GM18526 (cell line): ENCODE measurements around the gene GADD45GIP1.

Source experiments
- POLR2A ChIP-seq: IDR thresholded peaks from 3 replicates; pipeline ENCODE4 v1.6.1; 2011; ENCODE audit not compliant: insufficient read length; ENCODE audit errors: extremely low read depth

GADD45GIP1 gene

GRCh38 chr19:12949363-12950283, 7.4 kb downstream of the GADD45GIP1 start:
- TF ChIP-seq POLR2A: no peak

DNA sequence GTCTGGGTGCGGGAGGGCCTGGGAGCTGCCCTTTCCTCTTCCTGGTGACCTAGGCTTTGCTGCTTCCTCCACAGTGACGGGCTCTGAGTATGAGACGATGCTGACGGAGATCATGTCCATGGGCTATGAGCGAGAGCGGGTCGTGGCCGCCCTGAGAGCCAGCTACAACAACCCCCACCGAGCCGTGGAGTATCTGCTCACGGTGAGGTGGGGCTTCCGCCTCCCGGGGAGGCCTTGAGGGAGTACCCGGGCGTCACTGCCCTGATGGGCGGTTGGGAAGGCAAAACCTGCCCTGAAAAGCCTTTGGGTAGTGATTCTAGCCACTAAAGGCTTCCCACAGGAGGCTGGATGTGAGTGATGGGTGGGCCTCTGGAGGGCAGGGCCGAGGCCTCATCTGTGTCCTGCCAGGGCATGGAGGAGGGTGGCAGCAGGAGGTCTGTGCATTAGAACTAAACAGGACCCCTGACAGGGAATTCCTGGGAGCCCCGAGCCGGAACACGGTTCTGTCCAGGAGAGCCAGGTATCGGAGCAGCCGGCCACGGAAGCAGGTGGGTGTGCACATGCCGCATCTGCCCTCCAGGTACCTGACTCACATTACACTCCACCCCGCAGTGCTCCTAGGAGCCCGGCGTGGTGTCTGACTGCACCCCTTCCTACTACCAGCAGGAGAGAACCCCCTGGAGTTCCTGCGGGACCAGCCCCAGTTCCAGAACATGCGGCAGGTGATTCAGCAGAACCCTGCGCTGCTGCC, 8.2 kb downstream of the GADD45GIP1 start:
- no peak for TF ChIP-seq POLR2A

- no peak for TF ChIP-seq POLR2A
These were observed 9.1 kb downstream of the GADD45GIP1 start for GRCh38 chr19:12947702-12948611.

DNA sequence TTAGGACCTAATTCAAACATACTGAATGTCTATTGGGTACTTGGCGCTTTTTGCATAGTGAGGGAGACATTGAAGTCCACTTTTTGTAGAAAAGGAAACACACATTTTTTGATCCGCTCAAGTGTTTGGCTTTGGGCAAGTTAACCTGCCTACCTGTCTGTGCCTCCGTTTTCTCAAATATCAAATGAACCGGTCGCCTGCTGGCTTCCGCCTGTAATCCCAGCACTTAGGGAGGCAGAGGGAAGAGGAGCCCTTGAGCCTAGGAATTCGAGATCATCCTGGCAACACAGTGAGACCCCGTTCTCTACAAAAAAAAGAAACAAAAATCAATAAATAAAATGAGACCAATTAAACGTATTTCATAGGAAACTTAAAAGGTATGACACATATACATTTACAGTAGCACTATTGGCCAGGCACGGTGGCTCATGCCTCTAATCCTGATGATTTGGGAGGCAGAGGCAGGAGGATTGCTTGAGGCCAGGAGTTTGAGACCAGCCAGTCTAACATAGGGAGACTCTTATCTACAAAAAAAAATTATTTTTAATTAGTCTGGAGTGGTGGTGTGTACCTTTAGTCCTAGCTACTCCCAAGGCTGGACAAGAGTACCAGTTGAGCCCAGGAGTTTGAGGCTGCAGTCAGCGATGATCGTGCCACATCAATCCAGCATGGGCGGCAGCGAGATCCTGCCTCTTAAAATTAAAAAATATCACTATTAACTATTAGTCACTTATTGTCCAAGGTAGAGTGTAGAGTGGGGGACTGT, 10.1 kb downstream of the GADD45GIP1 start:
- TF ChIP-seq POLR2A: no peak

- no peak for TF ChIP-seq POLR2A
These were observed 10.8 kb downstream of the GADD45GIP1 start for GRCh38 chr19:12946092-12946721.

- TF ChIP-seq POLR2A: peak; percentile 94
These were observed 11.4 kb downstream of the GADD45GIP1 start, which contains the start of gene RAD23A for GRCh38 chr19:12945479-12946091. Gene RAD23A (plus strand): TSS chr19:12945862. CDS start chr19:12945949, 87 bp downstream.

DNA sequence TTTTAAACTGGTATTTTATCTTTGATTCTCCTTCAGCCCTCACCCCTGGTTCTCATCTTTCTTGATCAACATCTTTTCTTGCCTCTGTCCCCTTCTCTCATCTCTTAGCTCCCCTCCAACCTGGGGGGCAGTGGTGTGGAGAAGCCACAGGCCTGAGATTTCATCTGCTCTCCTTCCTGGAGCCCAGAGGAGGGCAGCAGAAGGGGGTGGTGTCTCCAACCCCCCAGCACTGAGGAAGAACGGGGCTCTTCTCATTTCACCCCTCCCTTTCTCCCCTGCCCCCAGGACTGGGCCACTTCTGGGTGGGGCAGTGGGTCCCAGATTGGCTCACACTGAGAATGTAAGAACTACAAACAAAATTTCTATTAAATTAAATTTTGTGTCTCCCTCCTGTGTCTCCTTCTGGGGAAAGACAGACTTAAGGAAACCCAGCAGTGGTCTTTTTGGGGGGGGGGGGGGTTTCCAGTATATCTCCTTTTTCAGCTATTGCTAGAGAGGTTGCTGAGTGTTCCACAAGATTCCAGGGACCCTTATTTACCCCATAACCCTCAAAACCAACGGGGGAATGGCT, 12.8 kb downstream of the GADD45GIP1 start:
- TF ChIP-seq POLR2A: no peak

DNA sequence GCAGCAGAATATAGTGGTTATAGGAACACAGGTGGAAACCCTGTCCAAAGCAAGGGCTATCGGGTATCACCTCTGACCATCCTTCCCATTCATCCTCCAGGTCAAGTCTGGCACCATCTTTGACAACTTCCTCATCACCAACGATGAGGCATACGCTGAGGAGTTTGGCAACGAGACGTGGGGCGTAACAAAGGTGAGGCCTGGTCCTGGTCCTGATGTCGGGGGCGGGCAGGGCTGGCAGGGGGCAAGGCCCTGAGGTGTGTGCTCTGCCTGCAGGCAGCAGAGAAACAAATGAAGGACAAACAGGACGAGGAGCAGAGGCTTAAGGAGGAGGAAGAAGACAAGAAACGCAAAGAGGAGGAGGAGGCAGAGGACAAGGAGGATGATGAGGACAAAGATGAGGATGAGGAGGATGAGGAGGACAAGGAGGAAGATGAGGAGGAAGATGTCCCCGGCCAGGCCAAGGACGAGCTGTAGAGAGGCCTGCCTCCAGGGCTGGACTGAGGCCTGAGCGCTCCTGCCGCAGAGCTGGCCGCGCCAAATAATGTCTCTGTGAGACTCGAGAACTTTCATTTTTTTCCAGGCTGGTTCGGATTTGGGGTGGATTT, 13.5 kb downstream of the GADD45GIP1 start:
- TF ChIP-seq POLR2A: no peak

- no peak for TF ChIP-seq POLR2A
These were observed 16.1 kb downstream of the GADD45GIP1 start for GRCh38 chr19:12940897-12941296.

- TF ChIP-seq POLR2A: no peak
These were observed 17.0 kb downstream of the GADD45GIP1 start for GRCh38 chr19:12939975-12940423.

DNA sequence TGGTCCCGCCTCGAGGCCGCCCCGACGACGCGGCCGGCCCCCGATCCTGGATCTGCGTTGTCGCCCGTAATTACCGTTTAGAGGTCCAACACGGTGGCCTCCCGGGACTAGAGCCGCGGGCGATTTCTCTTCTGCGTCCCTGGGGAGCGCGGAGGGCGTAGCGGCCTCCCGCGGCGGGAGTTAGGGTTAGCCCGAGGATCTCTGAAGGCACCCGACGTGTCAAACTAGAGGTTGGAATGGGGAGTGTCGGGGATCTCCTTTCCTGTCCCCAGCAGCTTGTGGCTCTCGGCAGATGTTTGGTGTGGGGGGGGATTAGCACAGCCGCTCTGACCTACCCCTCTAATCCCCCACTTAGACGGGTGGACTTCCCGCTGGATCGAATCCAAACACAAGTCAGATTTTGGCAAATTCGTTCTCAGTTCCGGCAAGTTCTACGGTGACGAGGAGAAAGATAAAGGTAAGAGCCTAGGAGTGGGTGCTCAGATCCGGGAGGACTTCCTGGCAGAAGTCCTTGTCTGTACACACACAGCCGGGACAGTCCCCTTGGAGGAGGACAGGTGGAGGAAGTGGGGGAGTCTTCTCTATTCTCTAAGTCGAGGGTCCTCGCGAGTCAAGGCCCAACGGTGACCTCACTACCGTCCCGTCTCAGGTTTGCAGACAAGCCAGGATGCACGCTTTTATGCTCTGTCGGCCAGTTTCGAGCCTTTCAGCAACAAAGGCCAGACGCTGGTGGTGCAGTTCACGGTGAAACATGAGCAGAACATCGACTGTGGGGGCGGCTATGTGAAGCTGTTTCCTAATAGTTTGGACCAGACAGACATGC, 18.0 kb downstream of the GADD45GIP1 start:
- TF ChIP-seq POLR2A: no peak
